SK-N-SH (cell line): Measurements from ENCODE around the gene DNAJC16.

Experiments
- JUND ChIP-seq: IDR thresholded peaks from 2 replicates; pipeline ENCODE4 v1.4.0; 2012
- RAD21 ChIP-seq: IDR thresholded peaks from 2 replicates; pipeline ENCODE4 v1.6.1; 2012; ENCODE audit warnings: mild to moderate bottlenecking, low read length
- TF ChIP-seq, protein P1 (sequence below): fragments of 200-600 bp; sonication (generic); IDR thresholded peaks from 2 replicates; pipeline ENCODE4 v1.6.1; 2017; ENCODE audit warnings: antibody characterized with exemption, mild to moderate bottlenecking, moderate library complexity

DNA sequence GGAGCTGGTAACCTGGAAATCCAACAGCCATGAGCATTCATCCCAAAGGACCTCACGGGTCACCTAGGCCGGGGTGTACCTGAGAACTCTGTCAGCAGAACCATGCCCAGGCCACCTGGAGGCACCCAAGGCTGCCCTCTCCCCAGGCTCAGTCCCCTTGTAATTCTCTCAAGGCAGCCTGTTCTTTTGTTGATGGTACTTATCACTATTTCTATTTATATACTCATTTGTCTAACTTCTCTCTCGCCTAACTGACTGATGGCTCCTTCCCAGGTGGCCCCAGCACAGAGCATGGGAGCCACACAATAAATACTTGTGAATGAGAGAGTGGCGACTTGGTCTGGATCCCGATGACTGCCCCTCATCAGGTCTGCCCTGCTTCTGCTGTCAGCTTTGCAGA, 19.4 kb upstream of the DNAJC16 start:
- TF ChIP-seq JUND, result no peak
- TF ChIP-seq, protein P1, sequence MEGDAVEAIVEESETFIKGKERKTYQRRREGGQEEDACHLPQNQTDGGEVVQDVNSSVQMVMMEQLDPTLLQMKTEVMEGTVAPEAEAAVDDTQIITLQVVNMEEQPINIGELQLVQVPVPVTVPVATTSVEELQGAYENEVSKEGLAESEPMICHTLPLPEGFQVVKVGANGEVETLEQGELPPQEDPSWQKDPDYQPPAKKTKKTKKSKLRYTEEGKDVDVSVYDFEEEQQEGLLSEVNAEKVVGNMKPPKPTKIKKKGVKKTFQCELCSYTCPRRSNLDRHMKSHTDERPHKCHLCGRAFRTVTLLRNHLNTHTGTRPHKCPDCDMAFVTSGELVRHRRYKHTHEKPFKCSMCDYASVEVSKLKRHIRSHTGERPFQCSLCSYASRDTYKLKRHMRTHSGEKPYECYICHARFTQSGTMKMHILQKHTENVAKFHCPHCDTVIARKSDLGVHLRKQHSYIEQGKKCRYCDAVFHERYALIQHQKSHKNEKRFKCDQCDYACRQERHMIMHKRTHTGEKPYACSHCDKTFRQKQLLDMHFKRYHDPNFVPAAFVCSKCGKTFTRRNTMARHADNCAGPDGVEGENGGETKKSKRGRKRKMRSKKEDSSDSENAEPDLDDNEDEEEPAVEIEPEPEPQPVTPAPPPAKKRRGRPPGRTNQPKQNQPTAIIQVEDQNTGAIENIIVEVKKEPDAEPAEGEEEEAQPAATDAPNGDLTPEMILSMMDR, result no peak
- TF ChIP-seq RAD21, result no peak
